ENCODE measurements around the gene BDKRB1.

DNA sequence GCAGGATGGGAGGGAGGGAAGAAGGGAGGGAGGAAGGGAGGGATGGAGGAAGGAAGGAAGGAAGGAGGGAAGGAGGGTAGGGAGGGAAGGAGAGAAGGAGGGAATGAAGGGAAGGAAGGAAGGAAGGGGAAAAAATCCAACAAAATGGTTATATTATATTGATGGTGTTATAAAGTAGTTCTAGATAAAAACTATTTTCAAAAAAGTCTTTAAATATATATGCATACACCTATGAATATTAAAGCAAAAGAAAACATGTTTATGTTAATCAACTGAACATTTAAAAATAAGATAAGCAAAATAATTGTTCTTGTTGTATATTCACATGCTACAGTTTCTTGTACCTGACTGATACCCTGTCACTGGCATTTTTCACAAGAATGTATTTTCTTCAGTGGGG is 1.9 kb downstream of the BDKRB1 start:
- TF ChIP-seq GATA2 (IDR thresholded peaks at IDR 0.05; ENCODE audit: low read depth, low read length) (no peak), GATA3 (IDR thresholded peaks at IDR 0.05; ENCODE audit: low read depth, low read length) (no peak)
